M059J (cell line): ENCODE results near the gene LOXL1. TPM values are rescaled to one million over a fixed set of nuclear protein-coding genes. Genes with fewer than 3 reads are reported as not detected.

ENCODE experiments used
- DNase-seq: peaks from one replicate; pipeline ENCODE4 v3.0.0-alpha.2; 2012; ENCODE audit warnings: low read depth
- total RNA-seq: library from RNA; depleted of rRNA; stranded (reverse); fragments of >200 nt; shearing (Covaris generic); gene quantifications from 2 replicates; pipeline ENCODE4 v1.2.3, GENCODE V29; 2014; rRNA removed

The LOXL1 gene, protein sequence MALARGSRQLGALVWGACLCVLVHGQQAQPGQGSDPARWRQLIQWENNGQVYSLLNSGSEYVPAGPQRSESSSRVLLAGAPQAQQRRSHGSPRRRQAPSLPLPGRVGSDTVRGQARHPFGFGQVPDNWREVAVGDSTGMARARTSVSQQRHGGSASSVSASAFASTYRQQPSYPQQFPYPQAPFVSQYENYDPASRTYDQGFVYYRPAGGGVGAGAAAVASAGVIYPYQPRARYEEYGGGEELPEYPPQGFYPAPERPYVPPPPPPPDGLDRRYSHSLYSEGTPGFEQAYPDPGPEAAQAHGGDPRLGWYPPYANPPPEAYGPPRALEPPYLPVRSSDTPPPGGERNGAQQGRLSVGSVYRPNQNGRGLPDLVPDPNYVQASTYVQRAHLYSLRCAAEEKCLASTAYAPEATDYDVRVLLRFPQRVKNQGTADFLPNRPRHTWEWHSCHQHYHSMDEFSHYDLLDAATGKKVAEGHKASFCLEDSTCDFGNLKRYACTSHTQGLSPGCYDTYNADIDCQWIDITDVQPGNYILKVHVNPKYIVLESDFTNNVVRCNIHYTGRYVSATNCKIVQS
- 120 and 189 TPM in 2 replicates for total RNA-seq

GRCh38 chr15:73926219-73927002 is at the start of gene LOXL1:
Gene LOXL1 (plus strand): TSS chr15:73926462. CDS start chr15:73926784, 322 bp downstream.
- DNase-seq, result peak; percentile 87

- no peak for DNase-seq
These were observed 46.8 kb upstream of the LOXL1 start for GRCh38 chr15:73879426-73879825.

- DNase-seq, result no peak
These were observed 44.5 kb upstream of the LOXL1 start for GRCh38 chr15:73881579-73882320.

DNA sequence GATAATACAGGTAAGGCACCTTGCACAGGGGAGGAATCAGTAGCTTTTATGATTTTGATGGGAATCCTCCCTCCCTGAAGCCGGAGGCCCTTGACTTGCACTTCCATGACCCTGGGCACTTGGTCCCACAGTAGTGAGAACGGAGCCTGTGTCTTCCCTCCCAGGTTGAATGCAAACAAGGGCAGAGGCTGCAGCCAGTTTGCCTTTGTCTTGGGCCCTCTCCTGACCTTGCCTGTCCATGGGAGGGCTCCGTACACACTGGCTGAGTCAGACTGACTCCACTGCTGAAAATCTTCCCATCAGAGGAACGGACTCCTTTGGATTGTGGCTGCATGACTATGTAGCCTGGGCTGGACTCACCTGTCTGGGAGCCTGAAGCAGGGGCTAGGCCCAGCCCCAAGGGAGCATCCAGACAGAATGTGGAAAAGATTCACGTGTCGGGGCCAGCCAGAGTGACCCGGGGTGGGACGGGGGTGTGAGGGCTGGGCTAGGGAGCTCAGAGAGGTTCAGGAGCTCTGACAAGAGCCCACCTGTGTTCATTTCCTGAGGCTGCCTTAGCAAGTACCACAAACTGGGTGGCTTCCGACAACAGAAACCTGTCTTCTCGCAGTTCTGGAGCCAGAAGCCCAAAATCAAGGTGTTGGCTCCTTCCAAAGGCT is 43.4 kb upstream of the LOXL1 start:
- DNase-seq, result no peak

GRCh38 chr15:73884159-73884558 is 42.1 kb upstream of the LOXL1 start:
- no peak for DNase-seq

DNA sequence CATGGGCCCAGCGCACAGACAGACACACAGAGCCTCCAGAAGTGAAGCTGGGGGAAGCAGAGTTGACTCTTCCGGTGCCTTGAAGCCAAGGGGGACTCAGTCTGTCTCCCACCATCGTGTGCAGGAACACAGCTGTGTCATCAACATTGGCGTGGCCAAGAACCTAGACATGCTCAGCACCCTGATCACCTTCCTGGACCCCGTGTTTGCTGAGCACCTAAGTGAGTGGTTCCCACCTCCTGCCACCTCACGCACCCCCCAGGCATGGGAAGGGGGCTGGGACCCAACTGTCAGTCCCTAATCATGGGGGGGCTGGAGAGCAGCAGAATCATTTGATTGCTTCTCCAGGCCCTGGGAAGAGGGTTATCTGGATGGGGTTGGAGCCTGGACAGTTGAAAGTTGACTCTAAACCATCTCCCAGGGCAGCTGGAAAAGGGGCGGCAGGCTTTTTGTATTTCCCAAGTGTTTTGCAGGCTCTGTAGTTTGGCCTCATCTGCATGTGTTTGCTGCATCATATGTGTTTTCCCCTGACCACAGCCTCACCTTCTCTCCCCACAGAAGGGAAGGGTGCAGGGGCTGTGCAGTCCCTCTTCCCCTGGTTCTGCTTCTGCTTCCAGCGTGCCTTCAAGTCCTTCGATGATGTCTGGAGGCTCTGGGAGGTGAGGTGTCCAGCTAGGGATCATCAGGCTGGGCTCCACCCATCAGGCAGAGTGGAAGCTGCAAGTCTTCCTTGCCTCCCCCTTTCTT is 40.1 kb upstream of the LOXL1 start:
- no peak for DNase-seq

DNA sequence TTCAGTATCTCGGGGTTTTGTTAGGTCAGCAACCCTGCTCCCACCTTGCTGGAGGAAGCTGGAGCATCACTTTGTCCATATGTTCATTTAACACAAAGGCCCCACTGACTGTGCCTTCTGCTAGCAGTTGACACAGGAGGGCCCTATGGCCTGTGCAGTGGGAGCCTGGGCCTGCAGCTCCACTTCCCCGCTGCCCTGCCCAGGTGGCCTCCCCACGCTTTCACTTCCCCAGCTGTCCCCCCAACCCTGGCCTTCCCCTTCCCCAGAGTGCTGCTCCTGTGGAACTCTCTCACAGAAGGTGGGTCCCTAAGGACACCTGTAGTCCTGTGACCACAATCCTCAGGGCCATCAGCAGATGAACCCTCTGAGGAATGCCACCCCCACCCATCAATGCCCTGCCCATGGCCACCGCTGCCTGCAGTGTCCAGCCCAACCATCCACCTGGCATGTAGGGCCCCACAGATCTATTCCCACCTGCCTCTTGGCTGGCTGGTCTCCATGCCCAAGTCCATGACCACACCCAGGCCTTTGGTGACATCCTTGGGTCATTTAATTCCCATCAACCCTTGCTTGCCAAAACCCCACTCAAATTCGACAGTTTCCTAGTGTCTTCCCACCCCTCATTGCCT is 39.4 kb upstream of the LOXL1 start:
- DNase-seq, result no peak

DNA sequence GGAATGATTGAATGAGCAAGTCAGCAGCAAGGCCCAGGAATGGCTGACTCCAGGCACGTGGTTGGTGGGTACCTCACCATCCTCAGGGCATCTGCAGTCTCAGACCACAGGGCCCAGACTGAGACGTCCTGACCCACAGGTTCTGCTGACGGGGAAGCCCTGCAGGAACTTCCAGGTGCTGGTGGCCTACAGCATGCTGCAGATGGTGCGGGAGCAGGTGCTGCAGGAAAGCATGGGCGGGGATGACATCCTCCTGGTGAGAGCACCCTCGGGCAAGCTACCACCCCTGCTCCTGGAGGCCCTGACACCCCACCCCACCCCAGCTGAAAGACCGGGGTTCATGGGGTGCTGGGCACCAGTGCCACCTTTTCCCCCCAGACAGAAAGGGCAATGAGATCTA is 38.8 kb upstream of the LOXL1 start:
- no peak for DNase-seq

DNA sequence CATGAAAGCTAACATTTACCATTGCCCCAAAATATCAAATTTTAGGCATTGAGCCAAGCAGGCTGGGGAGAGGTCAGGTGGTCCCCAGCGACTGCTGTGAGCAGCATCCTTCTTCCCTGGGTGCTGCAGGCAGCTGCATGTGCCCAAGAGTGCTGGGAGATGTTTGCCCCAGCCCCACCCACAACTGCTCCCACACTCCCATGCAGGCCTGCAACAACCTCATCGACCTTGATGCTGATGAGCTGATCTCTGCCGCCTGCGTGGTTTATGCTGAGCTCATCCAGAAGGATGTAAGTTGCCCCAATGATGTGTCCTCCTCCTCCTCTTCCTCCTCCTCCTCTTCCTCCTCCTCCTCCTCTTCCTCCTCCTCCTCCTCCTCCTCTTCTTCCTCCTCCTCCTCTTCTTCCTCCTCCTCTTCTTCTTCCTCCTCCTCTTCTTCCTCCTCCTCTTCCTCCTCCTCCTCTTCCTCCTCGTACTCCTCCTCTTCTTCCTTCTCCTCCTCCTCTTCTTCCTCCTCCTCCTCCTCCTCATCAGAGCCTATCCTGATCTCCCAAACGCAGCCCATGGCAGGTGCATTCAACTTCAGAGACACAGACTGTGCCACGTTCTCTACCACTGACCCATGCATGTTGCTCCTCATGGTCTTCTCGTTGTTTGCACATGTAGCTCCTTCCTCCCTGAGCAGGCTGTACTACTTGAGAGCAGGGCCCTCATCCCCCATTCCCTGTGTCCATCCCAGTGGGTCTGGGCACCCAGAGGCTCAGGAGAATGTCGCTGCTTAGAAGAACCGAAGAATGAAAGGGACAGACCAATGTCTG is 37.8 kb upstream of the LOXL1 start:
- no peak for DNase-seq

- DNase-seq, result no peak
These were observed 37.1 kb upstream of the LOXL1 start for GRCh38 chr15:73889053-73889761.

DNA sequence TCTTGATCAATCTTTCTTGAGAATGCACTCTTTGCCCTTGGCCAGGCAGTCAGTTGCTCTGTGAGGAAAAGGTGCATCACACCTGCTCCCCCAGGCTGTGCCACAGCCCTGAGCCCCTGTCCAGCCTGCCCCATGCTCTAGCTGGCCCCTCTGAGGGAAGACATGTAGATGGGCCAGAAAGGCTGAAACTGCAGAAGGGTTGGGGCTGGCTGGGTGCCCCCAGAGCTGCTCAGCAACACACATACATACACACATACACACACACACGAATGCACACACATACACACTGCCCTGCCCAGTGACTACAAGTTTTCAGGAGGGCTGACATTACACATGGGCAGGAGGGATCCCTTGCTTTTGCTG is 36.5 kb upstream of the LOXL1 start:
- no peak for DNase-seq

GRCh38 chr15:73891328-73892315 is 34.6 kb upstream of the LOXL1 start:
- DNase-seq, result no peak

- no peak for DNase-seq
These were observed 33.6 kb upstream of the LOXL1 start for GRCh38 chr15:73892446-73893226.

DNA sequence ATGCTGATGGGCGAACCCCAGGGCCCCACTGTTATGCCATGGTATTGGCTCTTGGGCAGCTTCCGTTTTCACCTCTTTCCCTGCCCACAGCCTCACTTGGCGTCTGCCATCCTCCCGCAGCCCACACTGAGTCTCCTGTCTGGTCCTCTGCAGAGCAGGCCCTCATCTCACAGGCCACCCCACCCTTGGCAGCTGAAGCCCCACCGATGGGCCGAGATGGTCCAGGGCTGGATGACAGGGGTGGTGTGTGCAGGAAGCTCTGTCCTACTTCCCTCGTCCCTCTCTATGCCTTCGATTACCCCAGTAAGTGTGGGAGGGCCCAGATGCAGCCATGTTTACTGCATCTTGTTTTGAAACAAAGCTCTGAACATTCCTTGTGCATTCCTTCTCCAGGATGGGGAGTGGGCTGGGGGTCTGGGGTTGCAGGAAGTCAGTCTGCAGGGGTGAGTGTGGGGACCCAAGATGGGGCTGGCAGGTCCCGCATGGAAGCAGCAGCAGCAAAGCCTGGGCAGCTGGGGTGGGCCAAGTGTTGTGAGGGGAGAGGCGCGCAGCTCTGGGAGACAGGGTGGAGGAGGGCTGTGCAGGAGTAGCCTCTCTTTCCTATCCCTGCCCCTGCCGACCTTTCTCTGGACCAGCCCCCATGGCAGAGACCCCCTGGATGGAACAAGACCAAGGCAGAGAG is 32.0 kb upstream of the LOXL1 start:
- no peak for DNase-seq

DNA sequence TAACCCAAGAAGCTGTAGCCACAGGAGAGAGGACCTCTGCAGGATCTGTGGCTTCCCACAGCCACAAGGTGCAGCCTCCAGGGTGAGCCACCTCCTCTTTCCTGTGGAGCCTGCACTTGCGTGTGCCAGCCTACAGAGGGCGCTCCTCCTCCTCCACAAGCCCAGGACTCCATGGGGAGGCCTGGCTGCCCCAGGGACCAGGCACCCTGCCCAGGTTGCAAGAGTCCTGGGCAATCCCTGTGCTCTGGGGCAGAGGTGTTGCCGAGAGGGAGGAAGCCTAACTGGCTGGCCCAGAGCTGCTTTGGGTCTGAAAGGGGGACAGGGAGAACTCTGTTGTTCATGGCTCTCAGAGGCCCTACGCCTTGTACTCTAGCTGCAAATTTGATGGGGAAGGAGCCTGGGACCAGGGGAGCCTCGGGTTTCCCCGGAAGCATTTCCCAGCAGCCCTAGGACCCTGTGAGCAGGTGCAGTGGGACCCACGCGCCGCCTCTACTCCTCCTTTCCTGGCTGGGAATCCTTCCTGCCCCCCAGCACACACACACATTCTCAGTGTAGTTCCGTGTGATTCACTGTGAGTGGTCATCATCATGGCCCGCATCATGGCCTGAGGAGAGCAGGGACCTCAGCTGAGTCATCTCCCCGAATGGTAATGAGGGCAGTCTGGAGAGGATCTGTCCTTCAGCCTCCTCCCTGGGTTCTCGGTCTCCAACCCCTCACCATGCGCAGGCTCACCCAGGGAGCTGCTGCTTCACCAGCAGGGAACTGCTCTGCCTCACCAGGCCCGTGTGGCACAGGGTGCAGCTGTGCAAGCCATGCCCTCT is 28.6 kb upstream of the LOXL1 start:
- peak; percentile 96 for DNase-seq
